ENCODE results near the gene PHKB. TPM values are rescaled to one million over a fixed set of nuclear protein-coding genes. Genes with fewer than 3 reads are reported as not detected.

The PHKB gene
- polyA plus RNA-seq, 1 donor from 2014 or later = 99.5 TPM

GRCh38 chr16:47644661-47645060 is 183.5 kb downstream of the PHKB start:
- H2AFZ ChIP-seq (ENCODE audit: low read depth, low read length) = no peak overlapping the region
- H3K9me3 ChIP-seq (ENCODE audit: low read length) = no peaks in the 10 kb centered on the region
- H4K20me1 ChIP-seq (ENCODE audit: insufficient read depth) = no peaks in the 10 kb centered on the region
- no peaks in the 10 kb centered on the region for H3K27me3 ChIP-seq (ENCODE audit: insufficient read depth, low read depth, low read length)
- H3K4me3 ChIP-seq (ENCODE audit: low read length) = no peak overlapping the region
- H3K36me3 ChIP-seq (ENCODE audit: insufficient read depth, low read length) = no peaks in the 10 kb centered on the region
- no peaks in the 10 kb centered on the region for H3K79me2 ChIP-seq (replicated peaks; ENCODE audit: insufficient read depth, low read length)
- peaks cover 3% of the 10 kb centered on the region for H3F3A ChIP-seq (ENCODE audit: insufficient read depth, low read length, poor library complexity, severe bottlenecking)
- no peak overlapping the region for H3K4me2 ChIP-seq (ENCODE audit: low read length)
- H3K9me2 ChIP-seq (ENCODE audit: insufficient read depth, low read length) = no peaks in the 10 kb centered on the region
- no peak overlapping the region for H3K9ac ChIP-seq (ENCODE audit: low read length)
- H3K27ac ChIP-seq (ENCODE audit: low read length) = peak overlapping the region; percentile 69
- TF ChIP-seq TAF1 (IDR thresholded peaks at IDR 0.05; ENCODE audit: low read depth) (no peak), POLR2AphosphoS5 (IDR thresholded peaks at IDR 0.05) (no peak), EZH2 (IDR thresholded peaks at IDR 0.05; ENCODE audit: borderline replicate concordance, insufficient read depth, low read length, poor library complexity, severe bottlenecking) (no peak), EP300 (conservative IDR thresholded peaks at IDR 0.05; ENCODE audit: poor library complexity, severe bottlenecking) (no peak), REST (IDR thresholded peaks at IDR 0.05; ENCODE audit: borderline replicate concordance) (no peak), CTCF (IDR thresholded peaks at IDR 0.05; ENCODE audit: poor library complexity, severe bottlenecking) (no peak), SMC3 (conservative IDR thresholded peaks at IDR 0.05; ENCODE audit: poor library complexity) (no peak), MXI1 (conservative IDR thresholded peaks at IDR 0.05; ENCODE audit: poor library complexity, severe bottlenecking) (no peak), RAD21 (conservative IDR thresholded peaks at IDR 0.05) (no peak)

- Histone ChIP-seq H2AFZ (ENCODE audit: low read depth, low read length) (no peak overlapping the region), H4K20me1 (ENCODE audit: insufficient read depth) (no peaks in the 10 kb centered on the region), H3K36me3 (ENCODE audit: insufficient read depth, low read length) (no peaks in the 10 kb centered on the region), H3K9me2 (ENCODE audit: insufficient read depth, low read length) (no peaks in the 10 kb centered on the region), H3K27me3 (ENCODE audit: insufficient read depth, low read depth, low read length) (no peaks in the 10 kb centered on the region), H3K27ac (ENCODE audit: low read length) (no peak overlapping the region), H3F3A (ENCODE audit: insufficient read depth, low read length, poor library complexity, severe bottlenecking) (peaks cover 3% of the 10 kb centered on the region), H3K79me2 (replicated peaks; ENCODE audit: insufficient read depth, low read length) (no peaks in the 10 kb centered on the region), H3K4me3 (ENCODE audit: low read length) (no peak overlapping the region), H3K9me3 (ENCODE audit: low read length) (no peaks in the 10 kb centered on the region), H3K9ac (ENCODE audit: low read length) (no peak overlapping the region), H3K4me2 (ENCODE audit: low read length) (no peak overlapping the region)
- TF ChIP-seq CTCF (IDR thresholded peaks at IDR 0.05; ENCODE audit: poor library complexity, severe bottlenecking) (no peak), MXI1 (conservative IDR thresholded peaks at IDR 0.05; ENCODE audit: poor library complexity, severe bottlenecking) (no peak), TAF1 (IDR thresholded peaks at IDR 0.05; ENCODE audit: low read depth) (no peak)
Observed at GRCh38 chr16:47646914-47647313, 185.8 kb downstream of the PHKB start.
